Ishikawa (cell line): ENCODE measurements around the gene SUSD6.

ENCODE experiments used
- EGR1 ChIP-seq: IDR thresholded peaks from 2 replicates; pipeline ENCODE4 v1.6.1; 2012
- RAD21 ChIP-seq: IDR thresholded peaks from 2 replicates; pipeline ENCODE4 v1.6.1; 2012; ENCODE audit warnings: low read depth
- REST ChIP-seq: IDR thresholded peaks from 2 replicates; pipeline ENCODE4 v1.6.1; 2012; ENCODE audit warnings: low read depth, mild to moderate bottlenecking

GRCh38 chr14:69652942-69653684, 41.7 kb downstream of the SUSD6 start:
- TF ChIP-seq EGR1 (no peak), RAD21 (no peak), REST (no peak)
